ENCODE measurements around the gene SLC28A1. TPM values are rescaled to one million over a fixed set of nuclear protein-coding genes. Genes with fewer than 3 reads are reported as not detected.
A peak's percentile ranks its signal among the peaks of the same experiment; 100 is the strongest.

SLC28A1 gene
- total and polyA plus RNA-seq, 4 donors, result 0.09 to 39.7 (median 18.3) TPM

DNA sequence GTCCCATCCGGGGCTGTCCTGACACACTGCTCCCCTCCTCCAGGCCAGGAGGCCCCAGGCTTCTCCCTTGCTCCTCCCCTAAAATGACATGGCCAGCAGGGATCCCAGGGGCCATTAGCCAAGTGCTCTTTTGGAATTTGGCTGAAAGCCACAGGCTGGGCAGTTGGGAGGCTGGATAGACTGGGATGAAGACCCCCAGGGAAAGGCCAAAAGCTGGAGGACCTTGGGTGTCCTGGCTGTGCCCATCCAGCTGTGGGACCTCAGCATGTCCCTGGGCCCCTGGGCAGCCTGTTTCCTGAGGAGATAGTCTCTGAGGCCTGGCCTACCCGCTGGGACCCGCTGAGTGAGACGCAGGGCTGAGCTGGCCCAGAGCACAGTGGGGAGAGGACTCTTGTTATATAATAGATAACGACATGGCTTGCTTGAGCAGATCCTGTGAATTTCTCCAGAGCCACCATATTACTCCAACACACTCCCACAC, 91.4 kb downstream of the SLC28A1 start (continued):
- TF ChIP-seq JUND (IDR thresholded peaks at IDR 0.05) (no peak), FOXA2 (IDR thresholded peaks at IDR 0.05) (no peak), RXRA (IDR thresholded peaks at IDR 0.05) (no peak), FOXA1 (IDR thresholded peaks at IDR 0.05) (no peak), RAD21 (IDR thresholded peaks at IDR 0.05) (no peak)
- TF ChIP-seq, protein P1, sequence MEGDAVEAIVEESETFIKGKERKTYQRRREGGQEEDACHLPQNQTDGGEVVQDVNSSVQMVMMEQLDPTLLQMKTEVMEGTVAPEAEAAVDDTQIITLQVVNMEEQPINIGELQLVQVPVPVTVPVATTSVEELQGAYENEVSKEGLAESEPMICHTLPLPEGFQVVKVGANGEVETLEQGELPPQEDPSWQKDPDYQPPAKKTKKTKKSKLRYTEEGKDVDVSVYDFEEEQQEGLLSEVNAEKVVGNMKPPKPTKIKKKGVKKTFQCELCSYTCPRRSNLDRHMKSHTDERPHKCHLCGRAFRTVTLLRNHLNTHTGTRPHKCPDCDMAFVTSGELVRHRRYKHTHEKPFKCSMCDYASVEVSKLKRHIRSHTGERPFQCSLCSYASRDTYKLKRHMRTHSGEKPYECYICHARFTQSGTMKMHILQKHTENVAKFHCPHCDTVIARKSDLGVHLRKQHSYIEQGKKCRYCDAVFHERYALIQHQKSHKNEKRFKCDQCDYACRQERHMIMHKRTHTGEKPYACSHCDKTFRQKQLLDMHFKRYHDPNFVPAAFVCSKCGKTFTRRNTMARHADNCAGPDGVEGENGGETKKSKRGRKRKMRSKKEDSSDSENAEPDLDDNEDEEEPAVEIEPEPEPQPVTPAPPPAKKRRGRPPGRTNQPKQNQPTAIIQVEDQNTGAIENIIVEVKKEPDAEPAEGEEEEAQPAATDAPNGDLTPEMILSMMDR (IDR thresholded peaks at IDR 0.05; ENCODE audit: low read depth, low read length, missing input control), result no peak

GRCh38 chr15:84976746-84977345, 92.4 kb downstream of the SLC28A1 start:
- no peak for DNase-seq (ENCODE audit: low spot score)
- 95% methylated on average over 10 of the region's 10 CpGs for WGBS
- no peak overlapping the region for H3K27ac ChIP-seq (ENCODE audit: low read depth in 1 of 2, low read length in 2 of 2)
- H3K27me3 ChIP-seq (ENCODE audit: control insufficient read depth in 4 of 4, insufficient read depth in 4 of 4, low read length in 3 of 4), result no peaks in the 10 kb centered on the region
- H3K9ac ChIP-seq (ENCODE audit: low read depth in 1 of 2, low read length in 2 of 2), result no peak overlapping the region
- TF ChIP-seq, protein P1 (IDR thresholded peaks at IDR 0.05; ENCODE audit: low read depth, low read length, missing input control), result no peak
- TF ChIP-seq HNF4G (IDR thresholded peaks at IDR 0.05) (no peak), GABPA (IDR thresholded peaks at IDR 0.05 in 1 of 2, conservative IDR thresholded peaks at IDR 0.05 in 1 of 2) (no peak), YY1 (IDR thresholded peaks at IDR 0.05) (no peak)
- H3K4me1 ChIP-seq (ENCODE audit: control insufficient read depth in 4 of 4, insufficient read depth in 4 of 4, low read length in 3 of 4), result peaks cover 2 to 14% (median 7%) of the 10 kb centered on the region in 4 donors
- no peak overlapping the region for H3K4me3 ChIP-seq (ENCODE audit: low read depth in 1 of 3, low read length in 3 of 3)
- no peaks in the 10 kb centered on the region for H3K9me3 ChIP-seq (ENCODE audit: control insufficient read depth in 4 of 4, low read length in 3 of 4)
- no peaks in the 10 kb centered on the region for H3K36me3 ChIP-seq (ENCODE audit: control insufficient read depth in 4 of 4, insufficient read depth in 3 of 4, low read depth in 1 of 4, low read length in 3 of 4)

GRCh38 chr15:84979651-84980050, 95.2 kb downstream of the SLC28A1 start:
- Histone ChIP-seq H3K36me3 (ENCODE audit: control insufficient read depth in 4 of 4, insufficient read depth in 3 of 4, low read depth in 1 of 4, low read length in 3 of 4) (no peaks in the 10 kb centered on the region), H3K4me3 (ENCODE audit: low read depth in 1 of 3, low read length in 3 of 3) (peak overlapping the region in 1 of 3 donors; percentile 91), H3K27me3 (ENCODE audit: control insufficient read depth in 4 of 4, insufficient read depth in 4 of 4, low read length in 3 of 4) (no peaks in the 10 kb centered on the region), H3K4me1 (ENCODE audit: control insufficient read depth in 4 of 4, insufficient read depth in 4 of 4, low read length in 3 of 4) (peaks cover 2 to 32% (median 18%) of the 10 kb centered on the region in 4 donors), H3K9ac (ENCODE audit: low read depth in 1 of 2, low read length in 2 of 2) (no peak overlapping the region), H3K27ac (ENCODE audit: low read depth in 1 of 2, low read length in 2 of 2) (peak overlapping the region in 1 of 2 donors; percentile 95), H3K9me3 (ENCODE audit: control insufficient read depth in 4 of 4, low read length in 3 of 4) (no peaks in the 10 kb centered on the region)
- no peak for TF ChIP-seq SP1 (IDR thresholded peaks at IDR 0.05)
- no peak for TF ChIP-seq YY1 (IDR thresholded peaks at IDR 0.05)
- TF ChIP-seq FOXA1 (IDR thresholded peaks at IDR 0.05), result no peak
- no peak for TF ChIP-seq RXRA (IDR thresholded peaks at IDR 0.05)
- no peak for TF ChIP-seq JUND (IDR thresholded peaks at IDR 0.05)
- TF ChIP-seq ATF3 (IDR thresholded peaks at IDR 0.05), result no peak
- TF ChIP-seq HNF4G (IDR thresholded peaks at IDR 0.05), result no peak
- no peak for TF ChIP-seq FOXA2 (IDR thresholded peaks at IDR 0.05)
- DNase-seq (ENCODE audit: low spot score), result no peak
- WGBS, result 30% methylated on average over 16 of the region's 16 CpGs
